GM12878 (cell line): ENCODE data around the gene POR. TPM values are rescaled to one million over a fixed set of nuclear protein-coding genes. Genes with fewer than 3 reads are reported as not detected.

ENCODE experiments used
- ATAC-seq: fragments of 200-7000 bp; cut with Tn5 transposase; 3 replicates; pipeline ENCODE4 v1.9.1; 2020; ENCODE audit warnings: mild to moderate bottlenecking, moderate library complexity
- BruUV-seq: library from RNA; stranded (reverse); fragments of 400-500 nt; replicated peaks from 2 replicates; lab custom pipeline; 2021; lab: Mats Ljungman, UMichigan
- CTCF ChIA-PET: fragments of 300-600 bp; sonication (Branson Sonifier 250); formaldehyde crosslinking; extraction: SDS; loops from one replicate; lab custom pipeline; 2021; ENCODE audit warnings: inconsistent platforms; lab: Yijun Ruan, JAX
- POLR2A ChIA-PET: fragments of 350-600 bp; formaldehyde crosslinking; extraction: SDS; loops from one replicate; lab custom pipeline; 2021; ENCODE audit warnings: inconsistent platforms; lab: Charles Lee
- RAD21 ChIA-PET: fragments of 300-600 bp; sonication (Branson Sonifier 250); formaldehyde crosslinking; loops from one replicate; lab custom pipeline; 2023; ENCODE audit warnings: antibody characterized with exemption; ENCODE audit not compliant: unreplicated experiment; lab: Charles Lee
- SMC1A ChIA-PET: fragments of 300-600 bp; sonication (Branson Sonifier 250); formaldehyde crosslinking; loops from one replicate; lab custom pipeline; 2023; ENCODE audit not compliant: unreplicated experiment, uncharacterized antibody; lab: Charles Lee
- DNase-seq: peaks from one replicate; pipeline ENCODE4 v3.0.0-alpha.2; 2011; ENCODE audit warnings: low read depth, low spot score
- FAIRE-seq: peaks from 3 replicates; lab custom pipeline; 2011; peaks lifted over from hg19 to GRCh38; lab: Jason Lieb, UNC
- H2AFZ ChIP-seq: 2 replicates; pipeline ENCODE4 v1.6.0; 2011; ENCODE audit warnings: low read depth, low read length, control low read depth; ENCODE audit not compliant: control insufficient read depth
- H3K27ac ChIP-seq: 2 replicates; pipeline ENCODE4 v1.5.1; 2011; ENCODE audit warnings: control low read depth; ENCODE audit not compliant: control insufficient read depth, insufficient read depth
- H3K27me3 ChIP-seq, 2 experiments: replicated peaks in 1 of 2; 2 replicates each; pipeline versions ENCODE4 v1.6.0 to v1.6.1; 2011; ENCODE audit warnings: low read length in 1 of 2; ENCODE audit not compliant: control insufficient read depth in 2 of 2, insufficient read depth in 2 of 2
- H3K36me3 ChIP-seq, 2 experiments: 2 replicates each; pipeline ENCODE4 v1.5.1; 2011; ENCODE audit warnings: low read length in 1 of 2; ENCODE audit not compliant: control insufficient read depth in 2 of 2, insufficient read depth in 2 of 2
- H3K4me1 ChIP-seq: 2 replicates; pipeline ENCODE4 v1.6.1; 2011; ENCODE audit warnings: mild to moderate bottlenecking, low read length, moderate library complexity, mixed read lengths; ENCODE audit not compliant: control insufficient read depth, insufficient read depth
- H3K4me2 ChIP-seq: 2 replicates; pipeline ENCODE4 v1.6.0; 2011; ENCODE audit warnings: control low read depth; ENCODE audit not compliant: control insufficient read depth, insufficient read depth
- H3K4me3 ChIP-seq: fragments of 200-600 bp; sonication (generic); 2 replicates; pipeline ENCODE4 v1.5.1; 2016
- H3K79me2 ChIP-seq: 2 replicates; pipeline ENCODE4 v1.6.0; 2011; ENCODE audit warnings: low read length; ENCODE audit not compliant: control insufficient read depth, insufficient read depth
- H3K9ac ChIP-seq: 2 replicates; pipeline ENCODE4 v1.8.0; 2011; ENCODE audit warnings: low read length, control low read depth, mixed read lengths; ENCODE audit not compliant: control insufficient read depth, insufficient read depth
- H3K9me3 ChIP-seq: replicated peaks from 3 replicates; pipeline ENCODE4 v1.5.1; 2011; ENCODE audit warnings: mild to moderate bottlenecking, low read length; ENCODE audit not compliant: control insufficient read depth, insufficient read depth
- H4K20me1 ChIP-seq: 2 replicates; pipeline ENCODE4 v1.6.0; 2011; ENCODE audit not compliant: control insufficient read depth, insufficient read depth
- BHLHE40 ChIP-seq, 2 experiments: fragments of 450-650 bp in 1 of 2; IDR thresholded peaks; 2 replicates each; pipeline ENCODE4 v1.6.1; 2011 to 2017; ENCODE audit warnings: low read depth in 2 of 2, borderline replicate concordance in 1 of 2, improper control_type of control experiment in 1 of 2, low read length in 1 of 2, mild to moderate bottlenecking in 1 of 2
- CBFB ChIP-seq: IDR thresholded peaks from 2 replicates; pipeline ENCODE4 v1.6.1; 2016; ENCODE audit warnings: antibody characterized with exemption, low read depth
- REST ChIP-seq: IDR thresholded peaks from 2 replicates; pipeline ENCODE4 v1.6.1; 2012; ENCODE audit warnings: mild to moderate bottlenecking, low read depth, low read length
- SMAD1 ChIP-seq: fragments of 450-650 bp; IDR thresholded peaks from 2 replicates; pipeline ENCODE4 v1.6.1; 2018; ENCODE audit warnings: mild to moderate bottlenecking, low read depth; ENCODE audit not compliant: partially characterized antibody
- TARDBP ChIP-seq: IDR thresholded peaks from 2 replicates; pipeline ENCODE4 v1.6.1; 2016; ENCODE audit warnings: borderline replicate concordance
- ZBTB4 ChIP-seq: fragments of 450-650 bp; formaldehyde crosslinking; IDR thresholded peaks from 2 replicates; pipeline ENCODE4 v1.4.0; 2022; ENCODE audit warnings: mild to moderate bottlenecking, moderate library complexity
- WGBS: methylation state at CpG from one replicate; pipeline ENCODE4 v1.1.6; 2016; ENCODE audit warnings: low lambda C conversion rate; ENCODE audit not compliant: insufficient replicate concordance, insufficient coverage; ENCODE audit errors: missing lambda C conversion rate; 5-methylcytosine and 5-hydroxymethylcytosine counted together
- in situ Hi-C: fragments of 300-500 bp; cut with MboI; formaldehyde crosslinking; loops from 9 replicates; pipeline ENCODE4 v1.14.3; 2018; ENCODE audit warnings: mixed read lengths
- intact Hi-C: fragments of 100-400 bp; cut with micrococcal nuclease; formaldehyde crosslinking; loops from one replicate; pipeline ENCODE4 v1.14.2; 2022; ENCODE audit not compliant: unreplicated experiment
- polyA plus RNA-seq, 11 experiments: library from polyadenylated mRNA; depleted of rRNA in 4 of 11; unstranded in 6 of 11; stranded (reverse) in 5 of 11; fragments of >200 nt; fragmentation: Nextera tagmentation in 4 of 11; fragmentation: Illumina TruSeq in 1 of 11; extraction: Ambion mirVana in 4 of 11; extraction: Trizol in 1 of 11; gene quantifications; 1 replicate in 1 of 11; 2 replicates in 10 of 11; pipeline versions ENCODE4 v1.2.1 to v1.2.3, GENCODE V29; 2011 to 2016; ENCODE audit warnings: inconsistent platforms in 2 of 11, missing spikeins in 2 of 11, low read depth in 1 of 11
- total RNA-seq, 4 experiments: library from RNA; depleted of rRNA in 3 of 4; stranded (reverse); fragments of >200 nt in 3 of 4; fragmentation: Illumina TruSeq in 1 of 4; extraction: Trizol in 1 of 4; gene quantifications; 2 replicates each; pipeline versions ENCODE4 v1.2.1 to v1.2.3, GENCODE V29; 2013 to 2021

POR gene
- total and polyA plus RNA-seq, 10 of the 15 experiments (the other 5 are each of a cell fraction or from before 2014, with no cell fraction given) = 2.2 to 75.8 (median 35.9) TPM

- Histone ChIP-seq H3K9me3 (no peaks in the 10 kb centered on the region; the same call in 2 of the 3 replicates), H3K4me2 (no peak overlapping the region), H3K4me3 (no peak overlapping the region), H3K36me3 (no peaks in the 10 kb centered on the region; a peak in 1 of 4 replicates), H3K27me3 (no peaks in the 10 kb centered on the region), H3K27ac (no peak overlapping the region), H3K9ac (no peak overlapping the region), H3K79me2 (peaks cover 4% of the 10 kb centered on the region; the same call in 1 of the 2 replicates), H4K20me1 (no peaks in the 10 kb centered on the region), H3K4me1 (peaks cover 12% of the 10 kb centered on the region), H2AFZ (no peak overlapping the region)
- intact Hi-C loops (no loop called here), in situ Hi-C loops (no loop called here)
- no peak for TF ChIP-seq ZBTB4
- no peak for TF ChIP-seq TARDBP
- TF ChIP-seq SMAD1 = no peak
- TF ChIP-seq REST = no peak
- TF ChIP-seq CBFB = no peak
- no peak for TF ChIP-seq BHLHE40 (IDR thresholded peaks at IDR 0.05; ENCODE audit: borderline replicate concordance in 1 of 2, low read depth in 2 of 2, low read length in 1 of 2)
- BruUV-seq = no TSS peak
- ATAC-seq (no peak), DNase-seq (no peak), FAIRE-seq (no peak)
- POLR2A ChIA-PET = no interaction called here
- SMC1A ChIA-PET = interaction anchor here (0.8 kb wide), 1 partner anchor 15 kb away, joined by 3 read pairs; no protein-coding TSS in a partner anchor
- CTCF ChIA-PET = interaction anchor here (0.7 to 1.3 kb wide), 2 partner anchors 14 to 88 kb away, joined by 3 to 4 read pairs; no protein-coding TSS in a partner anchor
- RAD21 ChIA-PET = no interaction called here
- WGBS = 85% methylated on average over 5 of the region's 5 CpGs
These were observed 16.7 kb downstream of the POR start for GRCh38 chr7:75931680-75932079.
